Fibroblast of upper back skin (primary cell): ENCODE measurements around the gene ZNRF3.

Source experiments
- DNase-seq: peaks from one replicate; pipeline ENCODE4 v3.0.0-alpha.2; 2013

The ZNRF3 gene

DNA sequence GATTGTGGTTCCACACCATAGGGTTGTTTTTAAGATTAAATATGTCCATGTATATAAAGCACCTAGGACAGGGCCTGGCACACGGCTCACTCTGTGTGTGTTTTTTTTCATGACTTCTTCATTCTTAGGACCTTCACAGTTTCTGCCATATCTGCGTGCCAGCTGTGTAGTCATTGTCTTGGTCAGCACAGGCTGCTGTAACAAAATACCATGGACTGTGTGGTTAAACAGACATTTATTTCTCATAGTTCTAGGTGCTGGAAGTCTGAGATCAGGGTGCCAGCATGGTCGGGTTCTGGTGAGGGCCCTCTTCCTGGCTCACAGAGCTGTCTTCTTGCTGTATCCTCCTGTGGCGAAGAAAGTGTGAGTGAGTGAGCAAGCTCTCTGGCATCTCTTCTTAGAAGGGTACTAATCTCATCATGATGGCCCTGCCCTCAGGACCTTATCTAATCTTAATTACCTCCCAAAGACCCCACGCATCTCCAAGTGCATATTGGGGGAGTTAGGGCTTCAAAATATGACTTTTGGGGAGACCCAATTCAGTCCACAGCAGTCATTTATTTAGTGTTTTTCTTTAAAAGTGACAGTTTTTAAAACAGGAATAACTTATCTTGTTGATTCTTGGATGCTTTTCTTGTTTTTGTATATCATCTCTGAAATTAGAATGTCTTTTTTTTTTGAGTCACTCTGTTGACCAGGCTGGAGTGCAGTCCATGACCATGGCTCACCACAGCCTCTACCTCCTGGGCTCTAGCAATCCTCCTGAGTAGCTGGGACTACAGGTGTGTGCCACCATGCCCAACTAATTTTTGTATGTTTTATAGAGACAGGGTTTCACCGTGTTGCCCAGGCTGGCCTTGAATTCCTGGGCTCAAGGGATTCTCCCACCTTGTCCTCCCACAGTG is 70.9 kb downstream of the ZNRF3 start:
- DNase-seq: no peak

DNA sequence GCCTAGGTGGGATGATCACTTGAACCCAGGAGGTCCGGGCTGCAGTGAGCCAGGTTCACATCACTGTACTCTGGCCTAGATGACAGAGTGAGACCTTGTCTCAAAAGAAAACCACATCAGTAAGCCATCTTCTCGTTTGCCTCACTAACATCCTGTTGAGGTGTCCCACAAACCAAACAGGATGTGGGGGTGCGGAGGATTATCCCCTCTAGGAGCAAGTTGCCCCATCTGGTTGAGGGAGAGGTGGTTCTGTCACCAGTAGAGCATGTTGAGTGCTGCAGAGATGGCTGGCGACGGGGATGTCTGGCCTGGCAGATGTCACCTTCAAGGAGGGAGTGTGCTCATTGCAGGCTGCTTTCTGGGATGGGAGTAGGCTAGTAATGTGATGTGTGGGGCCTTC is 72.4 kb downstream of the ZNRF3 start:
- peak; percentile 19 for DNase-seq

- no peak for DNase-seq
Observed at GRCh38 chr22:28956506-28956905, 73.1 kb downstream of the ZNRF3 start.

DNA sequence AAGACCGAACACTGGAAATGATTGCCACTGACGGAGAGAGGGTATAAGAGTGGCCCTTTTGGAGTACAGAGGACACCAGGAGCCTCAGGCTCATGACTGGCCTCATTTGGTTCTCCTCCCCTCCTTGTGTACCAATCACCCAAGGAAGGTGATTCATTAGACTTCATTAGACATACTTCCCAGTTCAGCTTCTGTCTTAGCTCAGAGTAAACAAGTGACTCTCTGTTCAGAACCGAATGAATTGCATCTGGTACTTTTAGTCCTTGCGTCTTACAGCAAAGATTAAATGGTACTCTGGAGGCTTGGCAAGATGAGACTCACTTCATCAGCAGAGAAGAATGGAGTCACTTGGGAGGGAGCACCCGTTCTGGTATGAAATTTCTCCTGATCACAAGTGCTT is 75.2 kb downstream of the ZNRF3 start:
- no peak for DNase-seq

- DNase-seq: no peak
Observed at GRCh38 chr22:28962042-28962554, 78.7 kb downstream of the ZNRF3 start.

GRCh38 chr22:28963362-28963761 is 80.0 kb downstream of the ZNRF3 start:
- DNase-seq: no peak

GRCh38 chr22:28967163-28967665 is 83.8 kb downstream of the ZNRF3 start:
- no peak for DNase-seq

- no peak for DNase-seq
Observed at GRCh38 chr22:28967969-28968368, 84.6 kb downstream of the ZNRF3 start.

- no peak for DNase-seq
Observed at GRCh38 chr22:28969401-28970168, 86.2 kb downstream of the ZNRF3 start.

DNA sequence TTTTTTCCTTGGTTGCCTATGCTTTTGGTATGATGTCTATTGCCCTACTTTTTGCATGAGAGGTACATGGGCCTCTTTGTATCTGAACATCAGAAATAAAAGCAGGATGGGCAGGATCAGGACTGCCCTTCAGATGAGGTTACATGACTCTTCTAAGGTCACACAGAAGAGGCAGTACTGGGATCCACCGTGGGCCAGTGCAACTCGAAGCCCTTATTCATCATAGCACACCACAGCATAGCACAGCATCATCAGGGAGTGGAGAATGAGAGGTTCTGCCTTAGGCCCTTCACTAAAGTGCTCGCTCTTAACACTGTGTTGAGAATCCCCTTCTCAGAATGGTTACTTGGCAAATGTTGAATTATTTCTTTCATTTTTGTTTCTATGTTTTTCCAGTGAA is 90.0 kb downstream of the ZNRF3 start:
- no peak for DNase-seq

DNA sequence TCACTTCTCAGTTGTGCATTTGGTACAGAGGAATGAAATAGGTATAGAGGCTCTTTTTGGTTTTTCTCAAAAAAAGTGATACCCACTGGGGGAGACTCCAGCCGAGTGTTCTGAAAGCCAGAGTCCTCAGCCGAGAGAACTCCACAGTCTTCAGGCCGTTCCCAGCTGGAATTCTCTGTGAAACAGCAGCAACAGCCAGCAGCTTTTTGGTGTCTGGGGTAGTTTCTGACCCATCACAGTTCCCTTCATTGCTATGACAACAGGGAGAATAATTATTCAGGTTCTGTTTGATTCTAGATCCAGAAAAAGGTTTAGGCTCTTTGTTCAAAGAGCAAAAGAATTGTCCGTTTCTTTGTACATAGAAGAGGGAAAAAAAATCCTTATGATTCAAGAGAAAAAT is 93.7 kb downstream of the ZNRF3 start:
- no peak for DNase-seq

- DNase-seq: peak; percentile 28
Observed at GRCh38 chr22:28977481-28977971, 94.2 kb downstream of the ZNRF3 start.

DNA sequence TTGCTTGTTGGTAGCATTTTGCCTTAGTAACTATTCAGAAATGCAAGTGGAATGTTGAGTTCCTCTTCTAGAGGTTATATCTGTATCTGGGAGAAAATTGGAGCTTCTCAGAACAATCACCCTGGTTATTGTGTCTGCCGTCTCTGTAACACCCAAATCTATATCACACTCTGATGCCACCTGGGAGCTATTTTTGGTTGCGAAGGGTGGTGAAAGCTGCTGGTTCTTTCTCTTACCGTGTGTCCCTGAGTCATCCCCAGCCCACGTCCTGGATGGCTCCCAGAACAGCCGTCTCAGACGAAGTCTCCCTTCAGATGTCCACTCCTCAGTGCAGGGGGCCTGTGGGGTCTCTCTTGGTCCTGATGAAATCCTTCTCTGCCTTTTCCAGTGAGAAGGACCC is 94.8 kb downstream of the ZNRF3 start:
- DNase-seq: peak; percentile 46

DNA sequence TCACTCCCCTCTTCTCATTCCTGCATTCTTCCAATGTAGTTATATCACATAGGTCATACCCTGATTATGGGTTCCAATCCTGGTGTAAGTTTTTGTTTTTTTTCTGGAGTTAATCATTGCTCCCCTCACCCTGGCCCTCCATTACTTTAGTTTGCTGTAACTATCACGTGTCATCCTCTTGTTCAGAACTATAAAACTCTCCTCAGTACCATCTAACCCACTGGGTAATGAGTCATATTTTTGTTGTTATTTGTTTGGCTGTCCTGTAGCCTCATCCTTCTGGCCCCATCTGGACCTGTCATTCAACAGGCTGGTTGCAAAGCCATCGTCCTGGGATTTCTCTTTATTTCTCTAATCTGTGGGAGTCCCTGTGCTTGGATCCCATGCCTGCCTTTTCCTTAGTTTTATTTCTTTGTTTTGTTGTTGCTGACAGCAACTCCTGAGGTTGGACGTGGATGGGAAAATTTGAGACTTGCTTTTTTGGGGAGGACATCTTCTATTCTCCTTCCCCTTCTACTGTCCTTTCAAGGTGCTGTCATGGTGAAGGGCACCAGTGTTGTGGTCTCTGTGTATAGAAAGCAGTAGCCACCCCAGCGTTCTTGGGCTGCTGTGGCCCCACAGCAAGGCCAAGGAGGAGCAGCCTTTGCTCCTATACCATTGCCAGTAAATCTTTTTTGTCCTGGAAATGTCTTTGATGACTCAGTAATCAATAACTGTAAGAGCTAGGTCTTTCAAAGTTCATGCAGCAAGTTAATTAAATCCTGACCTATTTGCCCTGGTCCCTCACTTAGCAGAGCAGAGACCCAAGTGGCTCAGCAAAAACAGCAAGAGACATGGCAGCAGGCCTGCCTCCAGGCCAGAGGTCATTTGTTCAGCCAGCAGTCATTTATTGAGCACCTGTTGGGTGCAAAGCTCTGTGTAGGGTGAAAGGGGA is 95.8 kb downstream of the ZNRF3 start:
- DNase-seq: no peak

DNA sequence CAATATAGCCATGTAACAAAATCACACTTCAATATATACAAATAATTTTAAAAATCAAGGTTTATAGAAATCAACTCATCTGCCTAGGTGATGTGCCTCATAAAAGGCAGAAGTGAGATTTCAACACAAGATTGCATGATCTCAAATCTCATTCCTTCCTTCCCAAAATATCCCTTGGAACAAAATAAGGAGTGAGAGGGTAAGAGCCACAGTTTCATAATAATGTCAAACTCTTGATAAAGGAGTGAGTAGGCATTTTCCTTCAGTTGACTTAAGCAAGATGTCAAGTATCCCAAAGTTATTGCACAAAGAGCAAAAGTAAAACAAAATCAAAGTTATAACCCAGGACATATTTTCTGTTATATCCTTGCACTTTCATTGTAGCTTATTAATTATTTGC is 97.0 kb downstream of the ZNRF3 start:
- no peak for DNase-seq

DNA sequence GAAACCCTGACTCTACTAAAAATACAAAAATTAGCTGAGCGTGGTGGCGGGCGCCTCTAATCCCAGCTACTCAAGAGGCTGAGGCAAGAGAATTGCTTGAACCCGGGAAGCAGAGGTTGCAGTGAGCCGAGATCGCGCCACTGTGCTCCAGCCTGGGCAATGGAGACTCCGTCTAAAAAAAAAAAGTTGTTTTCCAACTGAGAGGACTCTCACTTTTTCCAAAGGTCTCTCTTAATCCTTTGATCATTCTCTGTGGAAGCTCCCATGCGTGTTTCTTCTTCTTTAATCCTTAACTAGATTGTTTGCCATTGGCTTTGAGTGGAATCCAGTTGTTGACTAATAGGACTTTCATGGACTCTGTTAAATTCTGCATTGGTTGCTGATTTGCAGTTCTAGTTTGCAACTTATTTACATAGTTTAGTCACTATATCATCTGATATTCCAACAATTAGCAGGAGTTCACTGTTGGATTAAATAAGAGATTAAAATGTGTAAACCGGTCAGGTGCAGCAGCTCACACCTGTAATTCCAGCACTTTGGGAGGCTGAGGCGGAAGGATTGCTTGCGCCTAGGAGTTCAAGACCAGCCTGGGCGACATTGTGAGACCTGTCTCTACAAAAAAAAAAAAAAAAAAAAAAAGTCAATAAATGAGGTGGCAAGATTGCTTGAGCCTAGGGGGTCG is 98.6 kb downstream of the ZNRF3 start:
- no peak for DNase-seq

DNA sequence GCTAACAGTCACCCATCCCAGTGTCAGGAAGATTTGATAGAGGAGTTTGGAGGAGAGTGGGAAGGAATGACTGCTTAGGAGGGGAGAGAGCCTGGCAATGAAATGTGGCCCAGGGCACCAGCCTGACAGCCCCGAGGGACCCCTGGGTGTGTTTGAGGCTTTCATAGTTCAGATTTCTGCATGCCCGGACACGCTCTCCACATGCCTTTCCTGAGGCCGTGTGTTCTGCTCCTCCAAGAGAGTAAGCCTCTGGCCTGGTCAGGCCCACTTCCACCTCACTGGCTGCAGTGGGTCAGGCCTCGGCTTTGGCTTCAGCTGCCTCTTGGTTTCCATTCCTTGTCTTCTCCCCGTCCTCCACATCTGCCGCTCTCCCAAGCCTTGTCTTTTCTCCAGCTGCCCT is 99.8 kb downstream of the ZNRF3 start:
- no peak for DNase-seq

DNA sequence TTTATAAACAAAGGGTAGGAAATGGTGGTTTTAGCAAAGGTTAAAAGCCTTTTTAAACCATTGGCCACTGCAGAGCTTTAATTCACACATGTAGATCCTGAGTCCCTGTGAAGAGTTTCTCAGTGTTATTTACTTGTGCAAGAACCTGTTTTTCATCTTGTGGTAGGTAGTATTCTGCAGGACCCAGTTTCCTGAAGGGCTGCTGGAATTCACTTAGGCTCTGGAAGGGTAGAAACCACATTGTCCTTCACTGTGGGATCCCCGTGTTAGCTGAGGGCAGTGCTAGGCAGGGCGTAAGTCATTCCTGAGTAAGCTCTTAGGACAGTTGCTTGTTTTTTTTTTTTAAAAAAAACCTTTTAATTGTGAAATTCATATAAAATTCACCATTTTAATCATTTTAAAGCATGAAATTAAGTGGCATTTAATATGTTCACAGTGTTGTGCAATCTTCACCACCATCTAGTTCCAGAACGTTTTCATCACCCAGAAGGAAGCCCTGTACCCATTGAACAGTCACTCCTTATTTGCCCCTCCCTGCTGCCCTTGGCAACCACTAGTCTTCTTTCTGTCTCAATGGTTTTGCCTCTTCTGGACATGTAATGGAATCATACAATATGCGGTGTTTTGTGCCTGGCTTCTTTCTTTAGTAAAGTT is 100.5 kb downstream of the ZNRF3 start:
- no peak for DNase-seq

DNA sequence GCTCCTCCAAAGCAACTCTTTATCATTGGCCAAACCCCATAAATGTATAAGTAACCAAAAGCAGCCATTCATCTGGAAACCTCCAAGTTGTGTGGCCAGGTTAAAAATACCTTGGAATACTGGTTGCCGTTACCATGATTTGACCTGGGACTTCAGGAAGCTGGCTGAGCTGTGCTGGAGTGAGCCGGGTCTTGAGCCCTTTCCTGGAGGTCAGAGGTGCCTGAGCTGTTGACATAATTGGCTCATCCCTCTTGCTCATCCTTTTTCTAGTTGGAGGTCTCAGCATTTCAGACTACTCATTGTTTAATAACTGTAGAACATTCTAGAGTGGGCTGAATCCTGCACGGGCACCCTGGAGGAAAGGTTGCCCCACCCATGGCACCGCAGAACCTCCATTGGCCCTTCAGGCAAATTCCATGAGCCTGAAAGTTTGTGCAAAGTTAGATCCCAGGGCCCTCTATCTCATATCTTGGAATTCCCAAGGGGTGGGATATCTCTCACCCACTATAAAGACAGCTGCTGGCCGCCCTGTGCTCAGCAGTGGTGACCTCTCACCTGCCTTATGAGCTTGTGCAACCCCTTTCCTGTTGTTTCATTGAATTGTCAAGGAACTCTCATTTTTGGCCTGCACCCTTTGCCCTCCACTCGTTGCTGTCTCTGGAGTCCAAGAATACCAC is 101.2 kb downstream of the ZNRF3 start:
- no peak for DNase-seq

GRCh38 chr22:28985581-28986290 is 102.4 kb downstream of the ZNRF3 start:
- no peak for DNase-seq
